RWPE1 (cell line): Measurements from ENCODE around the gene RHOD.

ENCODE experiments used
- CTCF ChIA-PET: fragments of 350-600 bp; sonication (Branson Sonifier 250); formaldehyde crosslinking; extraction: SDS; loops from one replicate; lab custom pipeline; 2021; lab: Yijun Ruan, JAX
- POLR2A ChIA-PET: fragments of 400-600 bp; formaldehyde crosslinking; extraction: SDS; loops from one replicate; lab custom pipeline; 2020; ENCODE audit warnings: antibody characterized with exemption; ENCODE audit not compliant: low non-redundant PET; lab: Yijun Ruan, JAX
- DNase-seq: peaks from one replicate; pipeline ENCODE4 v3.0.0; 2012; ENCODE audit warnings: low spot score
- H3K27ac ChIP-seq: fragments of 450-650 bp; 2 replicates; pipeline ENCODE4 v1.5.1; 2017
- TF ChIP-seq, protein P1 (sequence below): fragments of 450-650 bp; conservative IDR thresholded peaks from 2 replicates; pipeline ENCODE4 v1.5.1; 2017; ENCODE audit warnings: low read depth, mild to moderate bottlenecking

The RHOD gene

DNA sequence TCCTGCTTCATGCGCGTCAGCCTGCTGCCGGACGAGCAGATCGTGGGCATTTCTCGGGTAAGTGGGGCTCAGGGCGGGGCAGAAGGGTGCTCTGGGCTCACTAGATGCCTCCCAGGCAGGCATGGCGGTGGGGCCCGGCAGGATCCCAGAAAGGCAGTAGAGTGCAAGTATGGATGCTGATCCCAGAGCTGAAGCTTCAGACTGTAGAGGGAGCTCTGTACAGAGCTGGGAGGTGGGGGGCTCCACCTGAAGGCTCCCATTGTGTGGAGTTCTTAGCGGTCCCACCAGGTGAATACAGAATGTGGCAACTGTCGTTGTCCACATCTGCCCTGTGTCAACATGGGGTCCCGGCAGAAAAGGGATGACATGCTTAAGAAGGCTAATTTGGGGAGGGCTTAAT lies 16.5 kb upstream of the RHOD start:
- ChIA-PET CTCF (no interaction called here), POLR2A (no interaction called here)
- H3K27ac ChIP-seq, result no peak overlapping the region
- TF ChIP-seq, protein P1, sequence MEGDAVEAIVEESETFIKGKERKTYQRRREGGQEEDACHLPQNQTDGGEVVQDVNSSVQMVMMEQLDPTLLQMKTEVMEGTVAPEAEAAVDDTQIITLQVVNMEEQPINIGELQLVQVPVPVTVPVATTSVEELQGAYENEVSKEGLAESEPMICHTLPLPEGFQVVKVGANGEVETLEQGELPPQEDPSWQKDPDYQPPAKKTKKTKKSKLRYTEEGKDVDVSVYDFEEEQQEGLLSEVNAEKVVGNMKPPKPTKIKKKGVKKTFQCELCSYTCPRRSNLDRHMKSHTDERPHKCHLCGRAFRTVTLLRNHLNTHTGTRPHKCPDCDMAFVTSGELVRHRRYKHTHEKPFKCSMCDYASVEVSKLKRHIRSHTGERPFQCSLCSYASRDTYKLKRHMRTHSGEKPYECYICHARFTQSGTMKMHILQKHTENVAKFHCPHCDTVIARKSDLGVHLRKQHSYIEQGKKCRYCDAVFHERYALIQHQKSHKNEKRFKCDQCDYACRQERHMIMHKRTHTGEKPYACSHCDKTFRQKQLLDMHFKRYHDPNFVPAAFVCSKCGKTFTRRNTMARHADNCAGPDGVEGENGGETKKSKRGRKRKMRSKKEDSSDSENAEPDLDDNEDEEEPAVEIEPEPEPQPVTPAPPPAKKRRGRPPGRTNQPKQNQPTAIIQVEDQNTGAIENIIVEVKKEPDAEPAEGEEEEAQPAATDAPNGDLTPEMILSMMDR, result no peak
- no peak for DNase-seq

DNA sequence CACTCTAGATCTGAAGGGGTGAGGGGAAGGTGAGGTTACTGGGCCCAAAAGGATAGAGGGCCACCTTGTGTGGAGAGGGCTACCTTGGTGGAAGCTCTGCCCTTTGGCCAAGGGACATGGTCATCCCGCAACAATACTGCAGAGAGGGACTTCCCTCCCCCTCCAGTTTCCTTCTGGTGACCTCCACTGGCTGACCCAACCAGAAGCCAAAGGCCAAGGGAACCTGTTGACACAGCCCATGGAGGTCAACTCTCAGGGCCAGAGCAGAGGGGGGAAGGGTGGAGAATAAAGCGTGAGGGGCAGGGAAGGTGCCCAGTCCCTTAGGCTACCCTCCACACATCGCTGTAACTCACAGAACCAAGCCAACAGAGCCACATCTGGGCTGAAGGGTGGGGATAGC lies 15.0 kb upstream of the RHOD start:
- no peak overlapping the region for H3K27ac ChIP-seq
- no peak for DNase-seq
- TF ChIP-seq, protein P1, result no peak
- ChIA-PET CTCF (no interaction called here), POLR2A (no interaction called here)

DNA sequence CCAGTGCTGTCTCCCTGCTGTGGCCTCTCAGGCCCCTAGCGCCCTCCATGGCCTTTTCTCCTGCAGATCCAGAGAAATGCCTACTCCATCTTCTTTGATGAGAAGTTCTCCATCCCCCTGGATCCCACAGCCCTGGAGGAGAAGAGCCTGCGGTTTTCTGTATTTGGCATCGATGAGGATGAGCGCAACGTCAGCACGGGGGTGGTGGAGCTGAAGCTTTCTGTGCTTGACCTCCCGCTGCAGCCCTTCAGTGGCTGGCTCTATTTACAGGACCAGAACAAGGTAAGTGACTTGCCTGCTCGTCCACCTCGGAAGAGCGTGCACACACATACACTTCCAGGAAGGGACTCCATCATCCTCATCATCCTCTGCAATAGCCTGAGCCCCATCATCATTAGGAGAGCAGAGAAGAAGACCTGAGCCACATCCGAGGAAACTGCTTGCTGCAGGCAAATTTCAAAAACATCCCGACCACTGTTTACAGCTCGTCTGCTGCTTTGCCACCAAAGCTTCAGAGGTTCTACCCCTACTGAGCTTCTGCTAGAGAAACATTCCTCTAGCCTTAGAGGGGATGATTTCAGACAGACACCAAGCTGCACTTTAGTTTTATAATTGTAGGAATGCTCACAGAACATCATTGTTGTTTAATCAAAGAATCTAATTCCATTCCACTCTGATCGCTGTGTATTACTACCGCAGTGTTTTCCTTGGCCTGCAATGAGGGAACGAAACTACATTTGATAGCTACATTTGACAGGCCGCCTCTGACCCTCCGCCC lies 12.9 kb upstream of the RHOD start:
- ChIA-PET POLR2A (interaction anchor here (0.5 kb wide), 1 partner anchor 14 kb away, joined by 3 read pairs; no protein-coding TSS in a partner anchor), CTCF (interaction anchor here (0.6 to 1.2 kb wide), 2 partner anchors 10 to 114 kb away, joined by 3 read pairs; no protein-coding TSS in a partner anchor)
- TF ChIP-seq, protein P1, result no peak
- H3K27ac ChIP-seq, result peak overlapping the region; percentile 51
- no peak for DNase-seq

DNA sequence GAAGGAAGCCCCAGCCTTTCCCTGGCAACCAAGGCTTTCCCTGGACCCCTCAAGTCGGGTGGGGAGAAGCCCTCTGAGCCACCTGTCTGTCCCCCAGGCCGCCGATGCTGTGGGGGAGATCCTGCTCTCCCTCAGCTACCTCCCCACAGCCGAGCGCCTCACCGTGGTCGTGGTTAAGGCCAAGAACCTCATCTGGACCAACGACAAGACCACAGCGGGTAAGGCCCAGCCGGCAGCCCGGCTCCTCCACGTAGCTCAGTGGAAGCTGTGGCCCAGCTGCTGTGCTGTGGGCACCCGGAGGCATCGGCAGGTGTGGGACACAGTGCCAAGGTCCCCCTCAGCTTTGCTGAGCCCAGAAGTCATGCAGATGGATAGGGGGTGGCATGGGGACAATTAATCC lies 12.2 kb upstream of the RHOD start:
- CTCF ChIA-PET, result interaction anchor here (0.7 to 1.2 kb wide), 3 partner anchors 9 to 109 kb away, joined by 3 to 5 read pairs (median 3); no protein-coding TSS in a partner anchor
- POLR2A ChIA-PET, result no interaction called here
- peak overlapping the region; percentile 51 for H3K27ac ChIP-seq
- no peak for DNase-seq
- TF ChIP-seq, protein P1, result no peak

DNA sequence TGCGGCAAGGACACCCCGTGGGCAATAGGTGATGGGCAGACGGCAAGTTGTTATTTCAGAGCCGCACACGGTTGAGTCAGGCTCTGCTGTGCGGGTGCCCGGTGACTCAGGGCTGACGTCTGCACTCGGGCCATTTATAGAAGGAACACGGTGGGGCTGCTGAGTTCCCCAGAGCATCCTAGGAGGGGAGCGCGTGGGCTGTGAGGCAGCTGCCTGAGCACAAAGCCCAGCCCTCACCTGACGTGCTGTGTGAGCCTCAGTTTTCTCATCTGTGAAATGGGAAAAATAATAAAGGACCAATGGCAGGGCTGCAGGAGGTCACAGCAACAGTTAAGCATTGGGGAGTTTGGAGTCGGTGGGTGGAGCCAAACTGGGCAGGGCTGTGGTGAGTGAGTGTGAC lies 11.3 kb upstream of the RHOD start:
- TF ChIP-seq, protein P1, result no peak
- DNase-seq, result peak; percentile 88
- ChIA-PET POLR2A (no interaction called here), CTCF (interaction anchor here (0.7 kb wide), 2 partner anchors 10 to 108 kb away, joined by 3 to 5 read pairs; no protein-coding TSS in a partner anchor)
- H3K27ac ChIP-seq, result peak overlapping the region; percentile 51

DNA sequence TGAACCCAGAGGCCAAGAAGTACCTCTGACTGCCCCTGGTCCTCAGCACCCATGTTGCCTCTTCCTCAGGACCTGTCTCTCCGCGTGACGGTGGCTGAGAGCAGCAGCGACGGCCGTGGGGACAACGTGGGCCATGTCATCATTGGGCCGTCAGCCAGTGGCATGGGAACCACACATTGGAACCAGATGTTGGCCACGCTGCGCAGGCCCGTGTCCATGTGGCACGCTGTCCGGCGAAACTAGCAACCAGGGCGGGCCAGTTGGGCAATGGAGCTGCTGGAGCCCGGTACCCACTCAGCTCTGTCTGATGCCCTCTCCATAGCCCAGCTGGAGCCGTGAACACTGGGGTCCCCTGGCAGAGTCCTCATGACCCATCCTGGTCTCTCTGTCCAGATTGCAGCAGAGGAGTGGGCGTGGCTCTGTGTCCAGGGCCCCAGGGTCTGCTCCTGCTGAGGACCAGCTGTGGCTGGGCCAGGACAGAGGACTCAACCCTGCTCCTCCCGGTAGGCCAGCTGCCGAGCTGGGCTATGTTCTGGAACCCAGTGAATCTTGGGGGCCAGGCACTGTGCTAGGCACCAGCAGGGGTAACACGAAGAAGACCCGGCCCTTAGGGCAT lies 8.0 kb upstream of the RHOD start:
- H3K27ac ChIP-seq, result peak overlapping the region; percentile 22
- POLR2A ChIA-PET, result no interaction called here
- CTCF ChIA-PET, result no interaction called here
- TF ChIP-seq, protein P1, result no peak
- no peak for DNase-seq
